Activated CD4-positive, alpha-beta memory T cell treated with anti-CD3 and anti-CD28 coated beads, Interleukin-2, amount 10 ng/mL, durations not matched to agents 7 days and 5 days (primary cell): ENCODE results near the gene TJP2. TPM values are rescaled to one million over a fixed set of nuclear protein-coding genes. Genes with fewer than 3 reads are reported as not detected.

Experiments used
- CTCF ChIA-PET: fragments of 350-600 bp; sonication (Branson Sonifier 250); formaldehyde crosslinking; loops from one replicate; lab custom pipeline; 2021; ENCODE audit warnings: antibody characterized with exemption, inconsistent platforms; lab: Charles Lee
- POLR2A ChIA-PET: fragments of 350-600 bp; sonication (Branson Sonifier 250); formaldehyde crosslinking; loops from one replicate; lab custom pipeline; 2021; ENCODE audit warnings: antibody characterized with exemption; lab: Charles Lee
- DNase-seq: peaks from one replicate; pipeline ENCODE4 v3.0.0-alpha.2; 2020
- H3K27ac Mint-ChIP-seq: one replicate; pipeline ENCODE4 v1.8.0; 2021; ENCODE audit warnings: mild to moderate bottlenecking, mixed read lengths
- H3K27me3 Mint-ChIP-seq: one replicate; pipeline ENCODE4 v1.8.0; 2021; ENCODE audit warnings: mixed read lengths
- H3K36me3 Mint-ChIP-seq: one replicate; pipeline ENCODE4 v1.8.0; 2021; ENCODE audit warnings: low read depth, mixed read lengths
- H3K4me1 Mint-ChIP-seq: one replicate; pipeline ENCODE4 v1.8.0; 2021; ENCODE audit warnings: mixed read lengths
- H3K4me3 Mint-ChIP-seq: one replicate; pipeline ENCODE4 v1.8.0; 2021; ENCODE audit warnings: mild to moderate bottlenecking, mixed read lengths
- H3K9me3 Mint-ChIP-seq: one replicate; pipeline ENCODE4 v1.8.0; 2021; ENCODE audit warnings: mixed read lengths
- total RNA-seq, 2 experiments: library from RNA; stranded (reverse); gene quantifications; one replicate each; pipeline ENCODE4 v1.2.3, GENCODE V29; 2021

The TJP2 gene
- total RNA-seq, 2 experiments from 2014 or later, result 37.2 to 37.9 TPM

DNA sequence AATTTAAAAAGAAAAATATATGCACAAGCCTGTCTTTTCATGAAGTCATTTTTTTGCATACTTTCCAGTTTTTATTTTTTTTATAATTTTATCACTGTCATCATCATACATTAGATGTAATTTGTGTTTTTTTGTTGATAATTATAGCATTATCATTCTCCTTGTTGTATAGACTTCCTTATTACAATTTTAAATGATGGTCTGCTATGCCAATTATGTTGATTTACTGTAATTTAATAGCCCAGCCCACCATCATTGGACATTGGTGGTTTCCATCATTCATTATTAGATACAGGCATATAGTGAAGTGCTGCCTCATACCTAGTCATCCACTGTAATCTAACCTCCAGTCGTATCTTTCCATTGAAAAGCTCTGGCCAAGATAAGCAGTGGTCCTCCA, 3.8 kb upstream of the TJP2 start:
- POLR2A ChIA-PET, result interaction anchor here (2.6 to 3.9 kb wide), 2 partner anchors 8 to 11 kb away, joined by 13 to 23 read pairs; no protein-coding TSS in a partner anchor
- Mint-ChIP-seq H3K4me3 (no peak overlapping the region), H3K36me3 (peaks cover 2% of the 10 kb centered on the region), H3K27me3 (peaks cover 12% of the 10 kb centered on the region), H3K9me3 (no peaks in the 10 kb centered on the region), H3K4me1 (peaks cover 46% of the 10 kb centered on the region), H3K27ac (no peak overlapping the region)
- no peak for DNase-seq
- CTCF ChIA-PET, result interaction anchor here (1.1 to 5.2 kb wide), 3 partner anchors 9 to 23 kb away, joined by 3 to 26 read pairs (median 4); no protein-coding TSS in a partner anchor

GRCh38 chr9:69171049-69171448, 3.0 kb upstream of the TJP2 start:
- Mint-ChIP-seq H3K27me3 (peaks cover 12% of the 10 kb centered on the region), H3K4me3 (no peak overlapping the region), H3K9me3 (no peaks in the 10 kb centered on the region), H3K36me3 (peaks cover 2% of the 10 kb centered on the region), H3K27ac (no peak overlapping the region), H3K4me1 (peaks cover 54% of the 10 kb centered on the region)
- DNase-seq, result no peak
- ChIA-PET POLR2A (interaction anchor here (3.9 kb wide), 1 partner anchor 10 kb away, joined by 23 read pairs; no protein-coding TSS in a partner anchor), CTCF (interaction anchor here (1.1 to 1.3 kb wide), 2 partner anchors 20 to 22 kb away, joined by 3 to 4 read pairs; no protein-coding TSS in a partner anchor)

DNA sequence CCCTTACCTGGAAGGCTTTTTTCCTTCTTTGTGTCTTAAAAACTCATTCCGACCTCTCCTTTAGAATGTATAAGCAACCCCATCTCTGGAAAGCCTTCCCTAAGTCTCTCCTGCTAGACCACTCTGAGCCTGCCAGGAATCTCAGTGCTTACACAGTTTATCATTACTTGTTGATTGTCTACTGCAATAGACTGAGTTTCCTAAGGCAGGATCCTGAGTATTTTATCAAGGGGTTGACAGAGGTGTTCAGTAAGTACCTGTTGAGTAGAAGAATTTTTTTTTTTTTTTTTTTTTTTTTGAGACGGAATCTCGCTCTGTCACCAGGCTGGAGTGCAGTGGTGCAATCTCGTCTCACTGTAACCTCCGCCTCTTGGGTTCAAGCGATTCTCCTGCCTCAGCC, 2.6 kb upstream of the TJP2 start:
- no peak for DNase-seq
- H3K4me1 Mint-ChIP-seq, result peaks cover 58% of the 10 kb centered on the region
- ChIA-PET CTCF (interaction anchor here (1.1 kb wide), 1 partner anchor 20 kb away, joined by 3 read pairs; no protein-coding TSS in a partner anchor), POLR2A (no interaction called here)
- H3K4me3 Mint-ChIP-seq, result no peak overlapping the region
- H3K27me3 Mint-ChIP-seq, result peaks cover 12% of the 10 kb centered on the region
- peaks cover 2% of the 10 kb centered on the region for H3K36me3 Mint-ChIP-seq
- no peaks in the 10 kb centered on the region for H3K9me3 Mint-ChIP-seq
- no peak overlapping the region for H3K27ac Mint-ChIP-seq

GRCh38 chr9:69172895-69173294, 1.2 kb upstream of the TJP2 start:
- Mint-ChIP-seq H3K4me3 (peak overlapping the region; percentile 82), H3K4me1 (peaks cover 68% of the 10 kb centered on the region), H3K27me3 (peaks cover 12% of the 10 kb centered on the region), H3K9me3 (no peaks in the 10 kb centered on the region), H3K27ac (no peak overlapping the region), H3K36me3 (peaks cover 2% of the 10 kb centered on the region)
- no peak for DNase-seq
- ChIA-PET POLR2A (no interaction called here), CTCF (interaction anchor here (1.0 to 1.9 kb wide), 2 partner anchors 15 to 20 kb away, joined by 7 to 8 read pairs; no protein-coding TSS in a partner anchor)

DNA sequence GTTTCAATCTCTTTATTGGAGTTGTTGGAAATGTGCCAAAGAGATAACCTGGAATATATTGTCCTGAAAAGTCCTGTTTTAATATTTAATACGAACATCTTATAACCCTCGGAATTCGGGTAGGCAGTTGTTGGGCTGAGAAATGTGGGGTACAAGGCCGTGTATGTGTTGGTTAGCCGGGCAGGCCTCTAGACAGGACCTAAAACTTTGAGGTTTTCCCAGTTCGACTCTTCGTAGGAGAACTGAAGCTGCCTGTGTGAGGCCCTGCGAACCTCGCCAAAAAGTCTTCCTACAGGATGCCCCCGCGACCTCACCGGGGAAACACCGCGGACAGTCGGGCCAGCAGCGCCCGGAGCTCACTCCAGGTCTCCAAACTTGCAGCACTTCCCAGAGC, 583 bp upstream of the TJP2 start:
- ChIA-PET CTCF (interaction anchor here (1.0 to 1.9 kb wide), 2 partner anchors 15 to 20 kb away, joined by 7 to 8 read pairs; no protein-coding TSS in a partner anchor), POLR2A (interaction anchor here (0.9 kb wide), 1 partner anchor 137 kb away, joined by 3 read pairs; no protein-coding TSS in a partner anchor)
- Mint-ChIP-seq H3K9me3 (no peaks in the 10 kb centered on the region), H3K4me3 (peak overlapping the region; percentile 82), H3K36me3 (peaks cover 2% of the 10 kb centered on the region), H3K4me1 (peaks cover 70% of the 10 kb centered on the region), H3K27me3 (peaks cover 12% of the 10 kb centered on the region), H3K27ac (peak overlapping the region; percentile 57)
- no peak for DNase-seq

DNA sequence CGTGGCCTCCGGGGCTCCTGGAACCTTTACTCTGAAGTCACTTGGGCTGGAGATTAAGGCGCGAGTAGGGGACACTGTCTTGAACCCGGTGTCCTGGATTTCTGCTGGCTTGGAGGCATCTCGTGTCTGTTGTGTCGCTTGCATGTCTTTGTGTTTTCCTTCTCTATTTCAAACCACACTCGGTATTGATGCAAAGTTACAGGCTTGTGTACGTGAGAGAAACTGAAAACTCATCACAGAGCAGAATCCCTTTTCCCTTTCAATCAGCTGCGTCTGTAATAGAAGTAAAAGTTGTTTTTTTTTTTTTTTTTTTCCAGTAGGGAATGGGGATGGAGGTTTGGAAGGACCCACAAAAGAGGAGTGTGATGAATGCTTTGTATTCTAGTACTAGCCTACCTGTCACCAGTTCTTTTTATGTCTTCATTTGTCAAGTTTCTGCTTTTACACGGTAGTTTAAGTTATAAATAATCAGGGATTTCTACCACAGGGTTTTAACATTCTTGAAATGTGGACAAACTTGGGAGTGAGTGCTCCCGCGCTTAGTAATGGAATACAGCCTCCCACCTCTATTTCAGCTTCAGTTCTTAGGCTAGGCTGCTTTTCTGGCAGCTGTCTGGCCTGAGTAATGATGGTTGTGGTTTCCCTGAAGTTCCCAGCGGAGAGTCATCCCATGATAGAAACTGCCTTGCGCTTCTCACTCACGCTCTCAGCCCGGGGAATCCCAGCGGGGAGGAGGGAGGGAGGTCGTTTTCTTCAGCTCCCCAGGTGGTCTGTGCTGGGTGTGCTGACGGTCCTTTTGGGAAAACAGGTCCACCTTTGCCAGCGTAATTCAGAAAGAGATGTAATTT, 763 bp downstream of the TJP2 start:
- Mint-ChIP-seq H3K4me1 (peaks cover 69% of the 10 kb centered on the region), H3K36me3 (peaks cover 2% of the 10 kb centered on the region), H3K27me3 (peaks cover 12% of the 10 kb centered on the region), H3K9me3 (no peaks in the 10 kb centered on the region), H3K4me3 (peak overlapping the region; percentile 82), H3K27ac (peak overlapping the region; percentile 44)
- ChIA-PET POLR2A (interaction anchor here (0.6 to 2.0 kb wide), 7 partner anchors 10 to 127 kb away, joined by 3 to 8 read pairs (median 4); no protein-coding TSS in a partner anchor), CTCF (interaction anchor here (0.8 to 1.9 kb wide), 5 partner anchors 11 to 20 kb away, joined by 3 to 8 read pairs (median 3); no protein-coding TSS in a partner anchor)
- peak; percentile 47 for DNase-seq

DNA sequence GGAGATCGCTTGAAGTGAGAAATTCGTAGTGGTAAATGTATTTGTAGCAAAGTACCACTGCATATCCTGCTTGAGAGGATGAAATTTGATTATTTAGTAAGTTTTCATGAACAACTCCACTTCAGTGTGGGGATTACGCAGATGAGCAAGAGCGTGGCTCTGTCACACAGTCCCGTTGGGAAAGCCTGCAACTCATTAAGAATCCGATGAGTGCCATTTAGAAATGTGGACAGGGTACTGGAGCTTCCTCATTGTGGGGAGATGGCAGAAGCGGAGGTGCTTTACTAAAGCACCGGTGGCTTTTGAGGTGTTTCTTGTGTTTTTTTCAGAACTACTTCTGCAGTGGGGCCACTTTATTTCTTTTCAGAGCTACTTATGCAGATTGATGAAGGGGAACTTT, 1.4 kb downstream of the TJP2 start:
- ChIA-PET CTCF (interaction anchor here (0.8 to 1.5 kb wide), 3 partner anchors 11 to 19 kb away, joined by 3 read pairs; no protein-coding TSS in a partner anchor), POLR2A (interaction anchor here (1.6 to 2.0 kb wide), 3 partner anchors 11 to 18 kb away, joined by 5 to 8 read pairs (median 6); no protein-coding TSS in a partner anchor)
- Mint-ChIP-seq H3K4me3 (peak overlapping the region; percentile 82), H3K27me3 (peaks cover 12% of the 10 kb centered on the region), H3K4me1 (peaks cover 76% of the 10 kb centered on the region), H3K9me3 (no peaks in the 10 kb centered on the region), H3K27ac (no peak overlapping the region), H3K36me3 (peaks cover 2% of the 10 kb centered on the region)
- no peak for DNase-seq

DNA sequence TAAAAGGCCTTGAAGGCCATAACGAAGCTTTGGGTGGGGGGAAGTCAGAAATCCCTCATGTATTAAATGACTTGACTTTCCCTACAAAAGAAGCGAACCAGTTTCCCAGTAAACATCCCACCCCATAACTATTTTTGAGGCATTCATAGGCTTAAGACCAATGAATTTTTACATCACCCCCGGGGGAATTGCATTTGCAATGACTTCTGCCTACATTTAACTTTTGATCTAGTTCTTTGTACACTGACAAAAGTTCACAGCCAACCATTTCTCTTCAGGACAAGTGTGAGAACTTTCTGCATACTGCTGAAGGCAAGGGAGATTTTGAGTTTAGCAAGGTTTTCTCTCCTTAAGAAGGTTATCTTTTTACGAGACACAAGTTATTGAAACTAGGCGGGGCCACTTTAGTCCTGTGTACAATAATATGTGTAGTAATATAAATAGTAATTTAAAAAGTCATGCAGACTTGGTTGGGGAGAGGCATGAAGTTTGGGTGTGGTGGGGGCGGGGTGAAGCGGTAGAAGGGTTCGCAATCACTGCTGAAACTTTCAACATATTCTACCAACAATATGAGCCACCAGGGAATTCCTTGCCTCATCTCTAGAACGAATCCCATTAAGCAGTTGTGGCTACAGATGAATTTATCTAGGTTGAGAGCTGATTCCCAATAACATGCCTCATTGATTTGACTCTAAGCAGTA, 2.5 kb downstream of the TJP2 start:
- Mint-ChIP-seq H3K27ac (peak overlapping the region; percentile 16), H3K36me3 (peaks cover 5% of the 10 kb centered on the region), H3K27me3 (peaks cover 3% of the 10 kb centered on the region), H3K4me1 (peaks cover 79% of the 10 kb centered on the region), H3K4me3 (no peak overlapping the region), H3K9me3 (no peaks in the 10 kb centered on the region)
- POLR2A ChIA-PET, result no interaction called here
- DNase-seq, result no peak
- CTCF ChIA-PET, result interaction anchor here (0.7 to 7.9 kb wide), 3 partner anchors 9 to 16 kb away, joined by 3 to 104 read pairs (median 26); no protein-coding TSS in a partner anchor

DNA sequence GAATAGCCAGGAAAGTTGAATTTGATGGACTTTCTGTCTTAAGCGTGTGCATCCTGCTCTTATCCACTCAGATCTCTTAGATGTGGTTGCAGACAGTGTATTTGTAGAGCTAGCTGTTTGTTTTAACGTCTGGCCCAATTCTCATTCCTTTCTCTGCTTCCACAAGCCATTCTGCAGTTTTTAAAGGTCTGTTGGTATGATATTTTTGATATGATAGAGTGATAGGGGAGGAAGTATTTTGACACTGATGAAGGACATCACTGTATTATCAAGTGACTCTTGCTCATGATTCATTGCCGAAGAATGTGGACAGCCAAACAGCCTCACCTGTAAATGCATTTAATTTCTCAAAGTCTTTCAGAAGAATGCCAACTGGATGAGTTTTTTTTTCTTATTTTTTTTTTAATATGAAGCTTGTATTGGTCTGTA, 4.5 kb downstream of the TJP2 start:
- Mint-ChIP-seq H3K27ac (peak overlapping the region; percentile 21), H3K36me3 (peaks cover 15% of the 10 kb centered on the region), H3K4me1 (peaks cover 79% of the 10 kb centered on the region), H3K4me3 (no peak overlapping the region), H3K27me3 (no peaks in the 10 kb centered on the region), H3K9me3 (no peaks in the 10 kb centered on the region)
- no peak for DNase-seq
- POLR2A ChIA-PET, result interaction anchor here (0.9 to 2.1 kb wide), 5 partner anchors 8 to 143 kb away, joined by 3 to 13 read pairs (median 3); partner anchors contain the start of gene FXN
- CTCF ChIA-PET, result interaction anchor here (0.9 to 7.9 kb wide), 5 partner anchors 8 to 143 kb away, joined by 3 to 104 read pairs (median 13); partner anchors contain the start of gene FXN

DNA sequence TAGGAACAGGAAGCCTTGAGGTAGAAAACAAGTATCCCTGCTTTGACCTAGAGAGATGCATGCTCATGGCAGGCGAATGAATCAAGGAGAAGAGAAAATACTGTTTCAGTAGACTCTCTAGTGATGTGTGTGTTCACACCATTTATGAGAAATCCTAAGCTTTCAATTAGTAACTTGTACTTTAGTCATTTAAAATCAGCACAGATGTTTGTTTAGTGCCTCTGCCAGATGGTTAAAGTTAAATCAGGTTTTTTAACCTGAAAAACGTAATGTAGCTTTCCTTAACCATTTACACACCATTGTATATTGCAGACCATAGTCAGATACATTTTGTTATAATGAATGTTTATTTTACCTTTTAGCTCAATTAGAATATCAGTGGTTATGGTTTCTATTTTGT, 5.0 kb downstream of the TJP2 start:
- POLR2A ChIA-PET, result interaction anchor here (0.9 to 2.1 kb wide), 2 partner anchors 10 to 144 kb away, joined by 3 to 13 read pairs; partner anchors contain the start of gene FXN
- H3K27ac Mint-ChIP-seq, result no peak overlapping the region
- CTCF ChIA-PET, result interaction anchor here (0.9 to 7.9 kb wide), 4 partner anchors 11 to 143 kb away, joined by 3 to 104 read pairs (median 20); partner anchors contain the start of gene FXN
- no peak overlapping the region for H3K4me3 Mint-ChIP-seq
- H3K36me3 Mint-ChIP-seq, result peaks cover 18% of the 10 kb centered on the region
- peaks cover 79% of the 10 kb centered on the region for H3K4me1 Mint-ChIP-seq
- DNase-seq, result no peak
- no peaks in the 10 kb centered on the region for H3K9me3 Mint-ChIP-seq
- no peaks in the 10 kb centered on the region for H3K27me3 Mint-ChIP-seq

GRCh38 chr9:69180200-69180599, 6.1 kb downstream of the TJP2 start:
- no peak for DNase-seq
- H3K9me3 Mint-ChIP-seq, result no peaks in the 10 kb centered on the region
- peak overlapping the region; percentile 38 for H3K4me3 Mint-ChIP-seq
- peaks cover 69% of the 10 kb centered on the region for H3K4me1 Mint-ChIP-seq
- H3K27me3 Mint-ChIP-seq, result no peaks in the 10 kb centered on the region
- peaks cover 19% of the 10 kb centered on the region for H3K36me3 Mint-ChIP-seq
- H3K27ac Mint-ChIP-seq, result peak overlapping the region; percentile 86
- CTCF ChIA-PET, result interaction anchor here (0.8 to 7.9 kb wide), 5 partner anchors 12 to 144 kb away, joined by 3 to 104 read pairs (median 19); partner anchors contain the start of gene FXN
- POLR2A ChIA-PET, result interaction anchor here (0.8 to 2.3 kb wide), 6 partner anchors 11 to 144 kb away, joined by 3 to 23 read pairs (median 6); partner anchors contain the start of gene FXN
